HepG2 (cell line): ENCODE results near the gene RNASE12. TPM values are rescaled to one million over a fixed set of nuclear protein-coding genes. Genes with fewer than 3 reads are reported as not detected.

Experiments
- HDAC1 ChIP-seq: sonication (generic); formaldehyde crosslinking; IDR thresholded peaks from 2 replicates; pipeline ENCODE4 v1.5.1; 2020; ENCODE audit warnings: mild to moderate bottlenecking, missing genetic modification reagents
- HOMEZ ChIP-seq: IDR thresholded peaks from 2 replicates; pipeline ENCODE4 v1.6.1; 2016; ENCODE audit warnings: low read depth
- HOXA3 ChIP-seq: sonication (generic); formaldehyde crosslinking; IDR thresholded peaks from 2 replicates; pipeline ENCODE4 v1.5.0; 2020; ENCODE audit warnings: missing genetic modification reagents
- HOXA9 ChIP-seq: sonication (generic); formaldehyde crosslinking; IDR thresholded peaks from 2 replicates; pipeline ENCODE4 v1.8.1; 2022; ENCODE audit warnings: missing genetic modification reagents, mild to moderate bottlenecking, moderate library complexity, borderline replicate concordance
- KDM6A ChIP-seq: IDR thresholded peaks from 2 replicates; pipeline ENCODE4 v1.6.1; 2016; ENCODE audit warnings: low read depth
- POGK ChIP-seq: sonication (generic); formaldehyde crosslinking; conservative IDR thresholded peaks from 2 replicates; pipeline ENCODE4 v1.8.0; 2022; ENCODE audit warnings: mild to moderate bottlenecking, moderate library complexity, missing genetic modification reagents
- RAD21 ChIP-seq: fragments of 450-650 bp; formaldehyde crosslinking; IDR thresholded peaks from 2 replicates; pipeline ENCODE4 v1.5.0; 2020; ENCODE audit warnings: mild to moderate bottlenecking
- RAD51 ChIP-seq: fragments of 450-650 bp; IDR thresholded peaks from 2 replicates; pipeline ENCODE4 v1.6.1; 2016; ENCODE audit warnings: borderline replicate concordance
- SAP130 ChIP-seq: IDR thresholded peaks from 2 replicates; pipeline ENCODE4 v1.6.1; 2016; ENCODE audit warnings: low read depth
- SKIL ChIP-seq: sonication (generic); formaldehyde crosslinking; IDR thresholded peaks from 2 replicates; pipeline ENCODE4 v1.8.0; 2022; ENCODE audit warnings: missing genetic modification reagents, mild to moderate bottlenecking, moderate library complexity, borderline replicate concordance
- TEAD3 ChIP-seq: optimal IDR thresholded peaks from 2 replicates; pipeline ENCODE3; 2016; ENCODE audit warnings: borderline replicate concordance
- U2AF1 ChIP-seq: fragments of 200-400 bp; formaldehyde crosslinking; optimal IDR thresholded peaks from 2 replicates; pipeline ENCODE3; 2017; ENCODE audit warnings: mild to moderate bottlenecking, low read depth, low read length
- ZBTB37 ChIP-seq: sonication (generic); formaldehyde crosslinking; IDR thresholded peaks from 2 replicates; pipeline ENCODE4 v1.4.0; 2020; ENCODE audit warnings: mild to moderate bottlenecking, missing genetic modification reagents
- ZMYM4 ChIP-seq: sonication (generic); formaldehyde crosslinking; IDR thresholded peaks from 2 replicates; pipeline ENCODE4 v1.8.1; 2023; ENCODE audit warnings: mild to moderate bottlenecking, missing genetic modification reagents
- ZNF280B ChIP-seq: sonication (generic); formaldehyde crosslinking; IDR thresholded peaks from 2 replicates; pipeline ENCODE4 v1.5.0; 2020; ENCODE audit warnings: missing genetic modification reagents, mild to moderate bottlenecking, borderline replicate concordance
- ZNF441 ChIP-seq: sonication (generic); formaldehyde crosslinking; IDR thresholded peaks from 2 replicates; pipeline ENCODE4 v1.7.0; 2021; ENCODE audit warnings: missing genetic modification reagents, borderline replicate concordance
- ZNF768 ChIP-seq: sonication (generic); formaldehyde crosslinking; IDR thresholded peaks from 2 replicates; pipeline ENCODE4 v1.4.0; 2020; ENCODE audit warnings: missing genetic modification reagents
- ZNF792 ChIP-seq: IDR thresholded peaks from 2 replicates; pipeline ENCODE4 v1.6.1; 2016
- polyA plus RNA-seq, 8 experiments: library from polyadenylated mRNA; depleted of rRNA in 3 of 8; stranded (reverse) in 7 of 8; unstranded in 1 of 8; fragments of >200 nt; fragmentation: Illumina TruSeq in 4 of 8; extraction: Trizol in 4 of 8; gene quantifications; 2 replicates each; pipeline versions ENCODE4 v1.2.1 to v1.2.3, GENCODE V29; 2011 to 2016; ENCODE audit warnings: low read depth in 4 of 8, missing spikeins in 1 of 8, mixed read lengths in 1 of 8; ENCODE audit not compliant: insufficient read depth in 1 of 8
- total RNA-seq, 5 experiments: library from RNA; depleted of rRNA; stranded (reverse); fragments of >200 nt; fragmentation: Illumina TruSeq; extraction: Trizol; gene quantifications; 2 replicates each; pipeline ENCODE4 v1.2.3, GENCODE V29; 2016; ENCODE audit warnings: low read depth in 1 of 5

The RNASE12 gene
- total and polyA plus RNA-seq, 2 of the 13 experiments (the other 11 are each of a cell fraction or from before 2014, with no cell fraction given): not detected

- no peak for TF ChIP-seq ZBTB37 (CRISPR knock-in tag)
- TF ChIP-seq HDAC1 (CRISPR knock-in tag): 0 out of 2 replicates have a peak, but pooled peaks have one; percentile 30
- TF ChIP-seq POGK (CRISPR knock-in tag): no peak
- 0 out of 2 replicates have a peak, but pooled peaks have one; percentile 37 for TF ChIP-seq ZNF441 (CRISPR knock-in tag)
- TF ChIP-seq ZNF768 (CRISPR knock-in tag): no peak
- peak; percentile 65 for TF ChIP-seq SAP130 (CRISPR knock-in tag)
- no peak for TF ChIP-seq U2AF1
- TF ChIP-seq HOMEZ (CRISPR knock-in tag): no peak
- TF ChIP-seq RAD21 (CRISPR knock-in tag): no peak
- TF ChIP-seq ZNF280B (CRISPR knock-in tag): no peak
- 0 out of 2 replicates have a peak, but pooled peaks have one; percentile 39 for TF ChIP-seq ZNF792 (CRISPR knock-in tag)
- no peak for TF ChIP-seq HOXA9
- peak; percentile 49; the same call in 1 of the 2 replicates for TF ChIP-seq HOXA3 (CRISPR knock-in tag)
- no peak for TF ChIP-seq SKIL
- no peak for TF ChIP-seq KDM6A (CRISPR knock-in tag)
- peak; percentile 51 for TF ChIP-seq TEAD3
- no peak for TF ChIP-seq RAD51
- TF ChIP-seq ZMYM4: peak; percentile 43; the same call in 1 of the 2 replicates
Observed at GRCh38 chr14:20615996-20616395, 24.8 kb upstream of the RNASE12 start (continued).
